H9 (cell line): ENCODE measurements around the gene SEMA4D. TPM values are rescaled to one million over a fixed set of nuclear protein-coding genes. Genes with fewer than 3 reads are reported as not detected.

Experiments used
- DNase-seq: peaks from one replicate; pipeline ENCODE4 v3.0.0-alpha.2; 2017
- H2AFZ ChIP-seq: one replicate; pipeline ENCODE4 v1.6.1; 2013; ENCODE audit warnings: mild to moderate bottlenecking, low read length, control low read depth, moderate library complexity
- H2AK5ac ChIP-seq: 2 replicates; pipeline ENCODE4 v1.6.1; 2013; ENCODE audit warnings: low read length, control low read depth, mixed read lengths; ENCODE audit not compliant: insufficient read length
- H2BK120ac ChIP-seq: one replicate; pipeline ENCODE4 v1.6.1; 2013; ENCODE audit warnings: low read depth, mild to moderate bottlenecking, low read length, control low read depth, inconsistent platforms; ENCODE audit not compliant: poor library complexity, severe bottlenecking
- H2BK12ac ChIP-seq: 2 replicates; pipeline ENCODE4 v1.6.1; 2013; ENCODE audit warnings: low read length, control low read depth, mixed read lengths, low read depth; ENCODE audit not compliant: insufficient read length
- H2BK15ac ChIP-seq: 2 replicates; pipeline ENCODE4 v1.6.1; 2013; ENCODE audit warnings: low read depth, low read length, control low read depth
- H2BK20ac ChIP-seq: one replicate; pipeline ENCODE4 v1.6.1; 2013; ENCODE audit warnings: low read depth, mild to moderate bottlenecking, low read length, control low read depth, inconsistent platforms; ENCODE audit not compliant: poor library complexity, severe bottlenecking
- H2BK5ac ChIP-seq: 2 replicates; pipeline ENCODE4 v1.6.1; 2013; ENCODE audit warnings: low read length, control low read depth, mixed read lengths; ENCODE audit not compliant: insufficient read length
- H3K14ac ChIP-seq: 2 replicates; pipeline ENCODE4 v1.6.1; 2013; ENCODE audit warnings: low read length, control low read depth; ENCODE audit not compliant: insufficient read depth
- H3K18ac ChIP-seq: 2 replicates; pipeline ENCODE4 v1.6.1; 2013; ENCODE audit warnings: low read depth, mild to moderate bottlenecking, mixed read lengths, low read length, control low read depth; ENCODE audit not compliant: insufficient read length
- H3K23ac ChIP-seq: 2 replicates; pipeline ENCODE4 v1.6.1; 2013; ENCODE audit warnings: low read length, control low read depth, mixed read lengths, low read depth; ENCODE audit not compliant: insufficient read length
- H3K23me2 ChIP-seq: 2 replicates; pipeline ENCODE4 v1.6.1; 2013; ENCODE audit warnings: low read depth, mild to moderate bottlenecking, mixed read lengths, low read length, control low read depth; ENCODE audit not compliant: insufficient read length, poor library complexity, severe bottlenecking
- H3K27ac ChIP-seq: 2 replicates; pipeline ENCODE4 v1.5.1; 2013; ENCODE audit warnings: low read length, control low read depth, mixed read lengths, low read depth; ENCODE audit not compliant: insufficient read length
- H3K27me3 ChIP-seq: 2 replicates; pipeline ENCODE4 v1.6.1; 2013; ENCODE audit warnings: low read length, control low read depth, inconsistent platforms; ENCODE audit not compliant: insufficient read depth
- H3K4ac ChIP-seq: 2 replicates; pipeline ENCODE4 v1.6.1; 2013; ENCODE audit warnings: low read depth, mild to moderate bottlenecking, control low read depth, inconsistent platforms, low read length, moderate library complexity
- H3K4me1 ChIP-seq: 2 replicates; pipeline ENCODE4 v1.6.1; 2013; ENCODE audit warnings: low read length, control low read depth, inconsistent platforms; ENCODE audit not compliant: insufficient read depth
- H3K4me2 ChIP-seq: 2 replicates; pipeline ENCODE4 v1.6.1; 2013; ENCODE audit warnings: low read length, control low read depth, mixed read lengths; ENCODE audit not compliant: insufficient read length, insufficient read depth
- H3K56ac ChIP-seq: 2 replicates; pipeline ENCODE4 v1.6.1; 2013; ENCODE audit warnings: low read depth, mild to moderate bottlenecking, mixed read lengths, low read length, control low read depth; ENCODE audit not compliant: insufficient read length
- H3K79me1 ChIP-seq: 2 replicates; pipeline ENCODE4 v1.6.1; 2013; ENCODE audit warnings: low read depth, mild to moderate bottlenecking, moderate library complexity, low read length, control low read depth, inconsistent platforms; ENCODE audit not compliant: insufficient read depth, poor library complexity, severe bottlenecking
- H3K79me2 ChIP-seq: 2 replicates; pipeline ENCODE4 v1.6.1; 2013; ENCODE audit warnings: low read length, control low read depth, inconsistent platforms; ENCODE audit not compliant: insufficient read depth
- H3K9ac ChIP-seq: 2 replicates; pipeline ENCODE4 v1.6.1; 2013; ENCODE audit warnings: low read length, control low read depth, mixed read lengths; ENCODE audit not compliant: insufficient read length; ENCODE audit errors: extremely low read depth
- H3K9me3 ChIP-seq: one replicate; pipeline ENCODE4 v1.6.1; 2013; ENCODE audit warnings: low read depth, low read length, inconsistent platforms; ENCODE audit not compliant: control insufficient read depth
- H3T11ph ChIP-seq: one replicate; pipeline ENCODE4 v1.6.1; 2013; ENCODE audit warnings: mild to moderate bottlenecking, low read length, control low read depth, inconsistent platforms
- H4K20me1 ChIP-seq: one replicate; pipeline ENCODE4 v1.6.1; 2013; ENCODE audit not compliant: control insufficient read depth, insufficient read length, insufficient read depth
- H4K5ac ChIP-seq: 2 replicates; pipeline ENCODE4 v1.6.1; 2013; ENCODE audit warnings: low read depth, mild to moderate bottlenecking, mixed read lengths, low read length, control low read depth; ENCODE audit not compliant: insufficient read length
- H4K8ac ChIP-seq: replicated peaks from 2 replicates; pipeline ENCODE4 v1.6.1; 2013; ENCODE audit warnings: low read length, control low read depth, mixed read lengths, low read depth; ENCODE audit not compliant: insufficient read length
- H4K91ac ChIP-seq: 2 replicates; pipeline ENCODE4 v1.6.1; 2013; ENCODE audit warnings: low read depth, mild to moderate bottlenecking, moderate library complexity, mixed read lengths, low read length, control low read depth; ENCODE audit not compliant: insufficient read length
- H3K27ac Mint-ChIP-seq, 3 experiments: 2 replicates in 2 of 3; 3 replicates in 1 of 3; pipeline ENCODE4 v1.8.0; 2020 to 2021; ENCODE audit warnings: mixed read lengths in 3 of 3, mild to moderate bottlenecking in 1 of 3, moderate library complexity in 1 of 3
- H3K27me3 Mint-ChIP-seq: 2 replicates; pipeline ENCODE4 v1.8.0; 2021; ENCODE audit warnings: low read depth, mild to moderate bottlenecking, moderate library complexity, mixed read lengths
- H3K36me3 Mint-ChIP-seq, 3 experiments: 2 replicates in 2 of 3; 3 replicates in 1 of 3; pipeline ENCODE4 v1.8.0; 2020 to 2021; ENCODE audit warnings: low read depth in 3 of 3, mixed read lengths in 3 of 3; ENCODE audit not compliant: insufficient read depth in 1 of 3
- H3K4me1 Mint-ChIP-seq, 2 experiments: 2 replicates each; pipeline ENCODE4 v1.8.0; 2020; ENCODE audit warnings: mixed read lengths in 2 of 2
- H3K4me3 Mint-ChIP-seq, 2 experiments: 2 replicates in 1 of 2; 3 replicates in 1 of 2; pipeline ENCODE4 v1.8.0; 2020 to 2021; ENCODE audit warnings: mild to moderate bottlenecking in 2 of 2, mixed read lengths in 2 of 2, moderate library complexity in 1 of 2
- H3K9me3 Mint-ChIP-seq, 2 experiments: 2 replicates in 1 of 2; 3 replicates in 1 of 2; pipeline ENCODE4 v1.8.0; 2020; ENCODE audit warnings: mild to moderate bottlenecking in 2 of 2, mixed read lengths in 2 of 2, moderate library complexity in 1 of 2
- CTCF ChIP-seq: fragments of 200-600 bp; sonication (generic); conservative IDR thresholded peaks from 3 replicates; pipeline ENCODE4 v1.8.0; 2021; ENCODE audit warnings: antibody characterized with exemption, mild to moderate bottlenecking
- WGBS: extraction: QIAGEN DNeasy Blood & Tissue Kit; methylation state at CpG from one replicate; pipeline ENCODE4 v1.1.7; 2013; ENCODE audit warnings: missing lambda C conversion rate, low lambda C conversion rate, mixed read lengths; ENCODE audit not compliant: insufficient read length; ENCODE audit errors: extremely low coverage; 5-methylcytosine and 5-hydroxymethylcytosine counted together
- total RNA-seq: library from RNA; stranded (reverse); gene quantifications from 2 replicates; pipeline ENCODE4 v1.2.1, GENCODE V29; 2021

SEMA4D gene
- total RNA-seq, 1 experiment from 2014 or later = 47.2 TPM

GRCh38 chr9:89404074-89404473 lies 93.8 kb downstream of the SEMA4D start:
- no peak overlapping the region for H3K27ac Mint-ChIP-seq
- Histone ChIP-seq H3K4me1 (no peaks in the 10 kb centered on the region), H2BK15ac (no peak overlapping the region), H2BK12ac (no peak overlapping the region), H3K56ac (no peak overlapping the region), H4K91ac (no peak overlapping the region), H3K23me2 (no peaks in the 10 kb centered on the region), H3K27me3 (no peaks in the 10 kb centered on the region), H2BK5ac (no peak overlapping the region), H3K9me3 (no peaks in the 10 kb centered on the region), H3T11ph (no peak overlapping the region), H3K79me2 (no peaks in the 10 kb centered on the region; the same call in 1 of the 2 replicates), H4K20me1 (no peaks in the 10 kb centered on the region), H2AK5ac (no peak overlapping the region), H3K27ac (no peak overlapping the region), H3K79me1 (no peaks in the 10 kb centered on the region), H3K18ac (no peak overlapping the region), H4K5ac (no peak overlapping the region), H2BK20ac (no peak overlapping the region), H2BK120ac (no peak overlapping the region), H2AFZ (no peak overlapping the region), H3K23ac (no peak overlapping the region), H4K8ac (no peak overlapping the region), H3K4me2 (no peak overlapping the region), H3K9ac (no peak overlapping the region), H3K4ac (no peak overlapping the region), H3K14ac (no peak overlapping the region)
- no peaks in the 10 kb centered on the region; a peak in 1 of 5 replicates for H3K9me3 Mint-ChIP-seq
- H3K36me3 Mint-ChIP-seq = peaks cover 21 to 53% (median 38%) of the 10 kb centered on the region in 3 experiments
- H3K4me3 Mint-ChIP-seq = no peak overlapping the region
- no peak for TF ChIP-seq CTCF
- DNase-seq = no peak
- H3K4me1 Mint-ChIP-seq = no peaks in the 10 kb centered on the region; a peak in 1 of 4 replicates
- WGBS = no CpG with 5 or more reads among the region's 11 CpGs
- H3K27me3 Mint-ChIP-seq = no peaks in the 10 kb centered on the region; the same call in 1 of the 2 replicates
